ENCODE data around the gene DNAAF6. TPM values are rescaled to one million over a fixed set of nuclear protein-coding genes. Genes with fewer than 3 reads are reported as not detected.
A peak's percentile ranks its signal among the peaks of the same experiment; 100 is the strongest.
"Not testable (repeated sequence)": the region's sequence is repeated elsewhere in the genome, so short reads cannot be mapped to it uniquely, and the experiment has no call there.

Gene DNAAF6
- total RNA-seq (not detected), polyA plus RNA-seq (not detected)

DNA sequence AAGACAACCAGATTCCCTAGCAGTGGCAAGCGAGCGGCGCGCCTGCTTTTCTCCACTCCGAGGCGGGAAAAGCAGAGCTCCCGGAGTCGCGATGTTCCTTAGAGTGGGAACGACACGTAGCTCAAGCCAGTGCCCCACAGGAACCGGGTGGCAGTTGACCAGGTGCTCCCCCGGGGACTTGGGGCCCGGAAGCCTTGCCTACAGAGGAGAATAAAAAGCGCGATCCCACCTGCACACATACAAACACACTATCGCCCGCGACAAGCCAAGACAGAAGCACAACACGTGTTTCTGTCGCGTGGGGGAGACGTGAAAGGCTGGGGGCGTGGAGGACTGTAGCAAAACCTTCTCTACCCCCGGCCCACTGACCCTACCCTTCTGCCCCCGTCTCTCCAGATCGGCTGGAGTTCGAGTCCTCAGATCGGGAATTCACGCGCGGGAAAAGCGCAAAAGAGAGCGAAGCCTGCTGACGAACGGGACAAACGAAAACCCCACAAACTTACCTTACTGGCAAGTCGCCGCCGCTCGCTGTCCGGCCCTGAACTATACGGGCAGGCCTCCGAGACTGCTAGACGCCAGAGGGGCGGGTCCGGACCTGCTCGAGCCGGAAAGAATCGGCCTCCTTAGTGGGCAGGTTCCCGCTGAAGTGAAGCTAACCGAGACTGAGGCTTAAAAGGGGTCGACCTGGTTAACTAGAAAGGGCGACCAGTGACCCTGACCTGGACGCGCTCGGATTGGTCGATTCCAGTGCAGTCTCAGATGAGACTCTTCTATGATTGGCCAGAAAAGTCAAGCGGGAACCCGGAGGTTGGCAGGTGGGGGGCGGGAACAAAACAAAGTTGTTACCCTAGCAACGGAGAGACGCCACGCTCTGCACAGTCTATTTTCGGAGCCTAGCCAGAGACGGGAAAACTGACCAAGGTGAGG is at the start of gene DNAAF6, which contains the start of gene NUP62CL:
TSS of gene DNAAF6 (plus strand) at position 842 of the 927 bp plus-strand sequence. CDS start 6,265 bp downstream, outside the sequence.
TSS of gene NUP62CL (minus strand) at position 664 of the 927 bp plus-strand sequence. CDS start 31,287 bp downstream, outside the sequence.
- Histone ChIP-seq H3K36me3 (ENCODE audit: insufficient read depth) (no peaks in the 10 kb centered on the region), H3K4me1 (ENCODE audit: insufficient read depth) (no peaks in the 10 kb centered on the region), H3K4me3 (ENCODE audit: low read depth, low read length) (peak within 1 kb of the TSS; percentile 29), H3K27ac (ENCODE audit: low read depth) (no peak within 1 kb of the TSS)
- peak; percentile 29 for DNase-seq (ENCODE audit: extremely low spot score)
- under 1% methylated on average over 66 of the region's 66 CpGs for WGBS

DNA sequence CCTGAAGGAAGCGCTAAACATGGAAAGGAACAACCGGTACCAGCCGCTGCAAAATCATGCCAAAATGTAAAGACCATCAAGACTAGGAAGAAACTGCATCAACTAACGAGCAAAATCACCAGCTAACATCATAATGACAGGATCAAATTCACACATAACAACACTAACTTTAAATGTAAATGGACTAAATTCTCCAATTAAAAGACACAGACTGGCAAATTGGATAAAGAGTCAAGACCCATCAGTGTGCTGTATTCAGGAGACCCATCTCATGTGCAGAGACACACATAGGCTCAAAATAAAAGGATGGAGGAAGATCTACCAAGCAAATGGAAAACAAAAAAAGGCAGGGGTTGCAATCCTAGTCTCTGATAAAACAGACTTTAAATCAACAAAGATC is 48.8 kb upstream of the DNAAF6 start:
- WGBS = 93% methylated on average over 3 of the region's 4 CpGs
- not testable (repeated sequence) for H3K4me1 ChIP-seq (ENCODE audit: insufficient read depth); DNase-seq (ENCODE audit: extremely low spot score); H3K36me3 ChIP-seq (ENCODE audit: insufficient read depth); H3K4me3 ChIP-seq (ENCODE audit: low read depth, low read length); H3K27ac ChIP-seq (ENCODE audit: low read depth)

DNA sequence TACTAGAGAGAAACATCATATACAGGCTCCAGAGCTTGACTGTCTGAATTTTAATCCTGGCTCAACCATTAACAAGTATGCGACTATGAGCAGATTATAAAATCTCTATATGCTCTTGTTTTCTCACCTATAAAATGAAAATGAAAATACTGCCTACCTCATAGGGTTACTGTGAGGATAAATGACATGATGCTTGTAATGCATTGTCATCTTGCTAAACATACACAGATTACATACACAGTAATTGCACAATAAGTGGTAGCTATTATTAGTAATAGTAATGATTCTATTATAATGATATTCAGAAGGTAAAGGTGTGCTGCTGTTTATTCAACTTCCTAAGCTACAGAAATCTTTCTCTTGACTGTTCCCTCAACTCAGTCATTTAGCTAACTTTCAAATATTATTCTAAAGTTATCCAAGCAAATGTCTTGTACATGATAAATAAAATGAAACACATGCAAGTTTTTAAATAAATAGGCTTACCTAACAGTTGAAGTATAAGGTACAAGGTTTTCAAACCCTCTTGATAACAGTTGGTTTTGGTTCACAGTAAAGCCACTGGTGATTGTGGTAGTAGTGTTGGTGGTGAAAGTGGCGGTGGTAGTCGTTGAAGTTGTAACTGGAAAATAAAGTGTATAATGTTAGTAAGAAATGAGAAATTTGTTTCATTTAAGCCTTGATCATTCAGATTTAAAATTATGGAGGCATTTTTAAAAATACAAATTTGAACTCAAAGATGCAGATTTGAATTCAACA is 39.1 kb upstream of the DNAAF6 start:
- WGBS = 96% methylated on average over 3 of the region's 3 CpGs
- Histone ChIP-seq H3K36me3 (ENCODE audit: insufficient read depth) (no peaks in the 10 kb centered on the region), H3K4me1 (ENCODE audit: insufficient read depth) (no peaks in the 10 kb centered on the region), H3K4me3 (ENCODE audit: low read depth, low read length) (no peak overlapping the region), H3K27ac (ENCODE audit: low read depth) (no peak overlapping the region)
- DNase-seq (ENCODE audit: extremely low spot score) = no peak

DNA sequence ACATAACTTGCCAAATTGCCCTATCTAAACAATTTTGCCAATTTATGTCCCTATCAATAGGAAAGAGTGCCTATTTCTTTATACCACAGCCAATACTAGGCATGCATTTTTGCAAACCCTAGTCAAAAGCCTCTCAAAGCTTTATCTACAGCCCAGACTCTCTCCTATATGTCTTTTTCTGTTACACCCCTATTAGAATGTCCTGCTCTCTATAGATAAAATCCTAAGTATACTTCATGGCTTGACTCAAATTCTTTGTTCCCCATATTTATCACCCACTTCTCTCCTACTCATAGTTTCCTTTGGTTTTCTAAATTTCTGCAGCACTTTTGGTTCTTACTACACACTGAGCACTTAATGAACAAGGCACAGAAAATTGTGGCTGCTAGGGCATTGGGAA is 38.2 kb upstream of the DNAAF6 start:
- H3K36me3 ChIP-seq (ENCODE audit: insufficient read depth) = no peaks in the 10 kb centered on the region
- no peak overlapping the region for H3K4me3 ChIP-seq (ENCODE audit: low read depth, low read length)
- no peak for DNase-seq (ENCODE audit: extremely low spot score)
- H3K4me1 ChIP-seq (ENCODE audit: insufficient read depth) = no peaks in the 10 kb centered on the region
- H3K27ac ChIP-seq (ENCODE audit: low read depth) = no peak overlapping the region

DNA sequence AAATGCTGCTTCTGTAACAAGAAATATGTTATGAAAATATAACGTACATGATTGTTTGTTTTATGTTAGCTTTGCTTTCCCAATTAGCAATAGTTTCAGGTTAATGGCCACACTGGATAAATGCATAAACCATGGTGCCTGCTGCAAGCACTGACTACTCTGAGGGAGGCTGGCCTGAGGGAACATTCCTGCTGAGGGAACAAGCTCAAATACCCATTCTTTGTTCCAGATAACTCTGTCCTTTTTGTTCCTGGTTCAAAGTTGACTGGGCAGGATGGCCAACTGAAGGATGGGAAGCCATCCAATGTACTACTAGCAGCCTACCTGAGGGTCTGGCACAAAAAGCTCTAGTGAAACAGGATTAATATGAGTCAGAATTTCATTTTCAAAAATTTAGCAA is 37.7 kb upstream of the DNAAF6 start:
- H3K36me3 ChIP-seq (ENCODE audit: insufficient read depth) = no peaks in the 10 kb centered on the region
- no peak overlapping the region for H3K4me3 ChIP-seq (ENCODE audit: low read depth, low read length)
- no peak overlapping the region for H3K27ac ChIP-seq (ENCODE audit: low read depth)
- H3K4me1 ChIP-seq (ENCODE audit: insufficient read depth) = no peaks in the 10 kb centered on the region
- 80% methylated on average over 1 of the region's 1 CpG for WGBS
- DNase-seq (ENCODE audit: extremely low spot score) = no peak

DNA sequence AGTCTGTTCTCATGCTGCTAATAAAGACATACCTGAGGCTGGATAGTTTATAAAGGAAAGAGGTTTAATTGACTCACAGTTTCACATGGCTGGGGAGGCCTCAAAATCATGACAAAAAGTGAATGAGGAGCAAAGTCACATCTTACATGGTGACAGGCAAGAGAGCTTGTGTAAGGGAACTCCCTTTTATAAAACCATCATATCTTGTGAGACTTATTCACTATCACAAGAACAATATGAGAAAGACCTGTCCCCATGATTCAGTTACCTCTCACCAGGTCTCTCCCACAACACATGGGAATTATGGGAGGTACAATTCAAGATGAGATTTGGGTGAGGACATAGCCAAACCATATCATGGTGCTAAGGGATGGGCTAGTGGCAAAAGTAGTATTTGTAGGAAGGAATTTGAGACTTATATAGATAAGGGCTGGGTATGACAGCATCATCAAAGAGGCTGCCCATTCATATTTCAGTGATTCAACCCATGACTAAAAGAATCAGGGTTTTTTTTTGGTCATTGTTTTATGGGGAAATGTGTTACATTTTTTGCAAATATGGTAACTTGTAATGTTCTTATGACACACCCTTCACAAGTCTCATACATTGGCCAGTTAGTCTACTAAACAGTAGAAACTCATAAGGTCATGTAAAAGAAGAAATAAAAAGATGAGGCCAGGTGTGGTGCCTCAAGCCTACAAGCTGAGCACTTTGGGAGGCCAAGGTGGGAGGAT is 34.9 kb upstream of the DNAAF6 start:
- Histone ChIP-seq H3K27ac (ENCODE audit: low read depth) (no peak overlapping the region), H3K36me3 (ENCODE audit: insufficient read depth) (no peaks in the 10 kb centered on the region), H3K4me3 (ENCODE audit: low read depth, low read length) (no peak overlapping the region), H3K4me1 (ENCODE audit: insufficient read depth) (no peaks in the 10 kb centered on the region)
- DNase-seq (ENCODE audit: extremely low spot score) = no peak

DNA sequence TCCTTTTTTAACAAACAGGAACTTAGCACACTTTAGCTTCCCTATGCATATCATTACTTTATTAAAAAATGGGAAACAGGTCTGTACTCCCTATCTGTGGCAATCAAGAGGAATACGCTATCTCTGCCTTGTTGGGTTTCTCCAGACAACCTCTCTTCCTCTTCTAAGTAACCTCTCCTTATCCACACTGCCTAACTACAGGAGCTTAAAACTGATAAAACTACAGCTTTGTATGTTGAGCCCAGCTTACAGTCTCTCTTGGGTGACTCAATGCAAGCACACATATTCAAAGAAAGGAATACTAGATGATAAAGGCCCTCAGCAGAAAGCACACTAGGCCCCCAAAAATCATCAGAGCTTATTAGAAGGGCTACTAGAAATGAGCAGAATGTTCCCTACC is 9.1 kb upstream of the DNAAF6 start:
- no peak overlapping the region for H3K4me3 ChIP-seq (ENCODE audit: low read depth, low read length)
- no peak overlapping the region for H3K27ac ChIP-seq (ENCODE audit: low read depth)
- H3K4me1 ChIP-seq (ENCODE audit: insufficient read depth) = no peaks in the 10 kb centered on the region
- DNase-seq (ENCODE audit: extremely low spot score) = no peak
- no peaks in the 10 kb centered on the region for H3K36me3 ChIP-seq (ENCODE audit: insufficient read depth)
- WGBS = 88% methylated on average over 1 of the region's 1 CpG

DNA sequence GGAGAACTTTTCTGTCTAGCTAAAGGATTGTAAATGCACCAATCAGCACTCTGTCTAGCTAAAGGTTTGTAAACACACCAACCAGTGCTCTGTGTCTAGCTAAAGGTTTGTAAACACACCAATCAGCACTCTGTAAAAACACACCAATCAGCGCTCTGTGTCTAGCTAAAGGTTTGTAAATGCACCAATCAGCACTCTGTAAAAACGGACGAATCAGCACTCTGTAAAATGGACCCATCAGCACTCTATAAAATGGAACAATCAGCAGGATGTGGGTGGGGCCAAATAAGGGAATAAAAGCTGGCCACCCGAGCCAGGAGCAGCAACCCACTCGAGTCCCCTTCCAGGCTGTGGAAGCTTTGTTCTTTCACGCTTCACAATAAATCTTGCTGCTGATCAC is 8.3 kb upstream of the DNAAF6 start:
- not testable (repeated sequence) for H3K27ac ChIP-seq (ENCODE audit: low read depth); DNase-seq (ENCODE audit: extremely low spot score); H3K4me1 ChIP-seq (ENCODE audit: insufficient read depth); H3K36me3 ChIP-seq (ENCODE audit: insufficient read depth); H3K4me3 ChIP-seq (ENCODE audit: low read depth, low read length)
- 87% methylated on average over 6 of the region's 6 CpGs for WGBS

DNA sequence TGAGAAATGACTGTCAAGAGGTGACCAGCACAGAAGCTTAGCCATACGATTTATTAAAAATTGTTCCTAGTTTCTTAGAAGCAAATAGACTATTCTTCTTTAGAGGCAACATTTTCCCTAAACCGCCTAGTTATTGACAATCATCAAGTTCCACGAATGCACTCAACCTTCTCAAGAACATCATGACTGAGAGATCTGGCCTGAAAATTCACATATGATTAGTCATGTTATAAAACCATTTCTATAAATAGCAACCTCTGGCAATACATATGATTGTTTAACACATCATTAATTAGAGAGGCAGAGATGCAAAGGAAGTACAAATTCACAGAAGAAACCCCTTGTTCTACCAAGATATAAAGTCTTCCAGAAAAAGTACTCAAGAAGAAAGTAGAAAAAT is 6.9 kb upstream of the DNAAF6 start:
- H3K27ac ChIP-seq (ENCODE audit: low read depth) = no peak overlapping the region
- H3K36me3 ChIP-seq (ENCODE audit: insufficient read depth) = no peaks in the 10 kb centered on the region
- no peak for DNase-seq (ENCODE audit: extremely low spot score)
- 84% methylated on average over 3 of the region's 3 CpGs for WGBS
- H3K4me3 ChIP-seq (ENCODE audit: low read depth, low read length) = no peak overlapping the region
- H3K4me1 ChIP-seq (ENCODE audit: insufficient read depth) = no peaks in the 10 kb centered on the region

DNA sequence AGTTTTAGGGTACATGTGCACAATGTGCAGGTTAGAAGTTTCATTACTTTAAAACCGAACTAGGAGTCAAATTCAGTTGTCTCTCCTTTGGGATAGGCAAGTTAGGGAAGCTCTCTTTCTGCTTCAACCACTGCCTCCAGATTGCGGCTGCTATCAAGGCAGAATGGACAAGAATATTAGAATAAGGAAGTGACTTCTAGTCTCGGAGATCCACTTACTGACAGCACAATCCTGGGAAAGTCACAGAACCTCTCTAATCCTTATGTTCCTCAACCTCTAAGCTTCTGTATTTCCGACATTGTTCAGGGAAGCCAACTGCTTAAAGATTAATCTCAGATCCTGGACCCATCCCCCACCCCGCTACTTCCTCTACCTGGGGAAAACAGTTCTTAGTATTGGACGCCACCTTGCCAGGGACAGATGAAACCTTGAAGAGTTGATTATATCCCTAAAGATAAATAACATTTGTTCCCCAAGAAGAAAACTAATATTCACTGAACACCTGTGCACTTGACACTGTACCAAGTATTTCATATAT is 2.3 kb upstream of the DNAAF6 start:
- Histone ChIP-seq H3K4me1 (ENCODE audit: insufficient read depth) (no peaks in the 10 kb centered on the region), H3K27ac (ENCODE audit: low read depth) (no peak overlapping the region), H3K4me3 (ENCODE audit: low read depth, low read length) (no peak overlapping the region), H3K36me3 (ENCODE audit: insufficient read depth) (no peaks in the 10 kb centered on the region)
- 79% methylated on average over 6 of the region's 6 CpGs for WGBS
- no peak for DNase-seq (ENCODE audit: extremely low spot score)

DNA sequence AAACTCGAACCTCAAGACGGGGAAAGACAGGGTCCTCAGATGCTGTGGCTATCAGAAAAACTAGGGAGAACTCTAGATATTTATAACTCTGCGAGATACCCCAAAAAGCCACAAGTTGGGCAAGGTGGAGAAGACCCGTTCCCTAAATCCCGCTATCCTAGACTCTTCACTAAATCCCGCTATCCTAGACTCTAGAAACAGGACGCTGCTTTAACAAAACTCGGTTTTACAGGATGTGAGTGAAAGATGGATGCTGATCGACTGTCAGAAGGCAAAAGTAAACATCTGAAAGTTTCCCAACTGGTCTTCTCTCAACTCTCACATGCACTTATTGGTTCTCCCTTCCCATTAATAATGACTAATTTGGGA is 270 bp downstream of the DNAAF6 start:
- no peaks in the 10 kb centered on the region for H3K36me3 ChIP-seq (ENCODE audit: insufficient read depth)
- no peak overlapping the region for H3K4me3 ChIP-seq (ENCODE audit: low read depth, low read length)
- no peak for DNase-seq (ENCODE audit: extremely low spot score)
- H3K27ac ChIP-seq (ENCODE audit: low read depth) = no peak overlapping the region
- 49% methylated on average over 9 of the region's 9 CpGs for WGBS
- no peaks in the 10 kb centered on the region for H3K4me1 ChIP-seq (ENCODE audit: insufficient read depth)

DNA sequence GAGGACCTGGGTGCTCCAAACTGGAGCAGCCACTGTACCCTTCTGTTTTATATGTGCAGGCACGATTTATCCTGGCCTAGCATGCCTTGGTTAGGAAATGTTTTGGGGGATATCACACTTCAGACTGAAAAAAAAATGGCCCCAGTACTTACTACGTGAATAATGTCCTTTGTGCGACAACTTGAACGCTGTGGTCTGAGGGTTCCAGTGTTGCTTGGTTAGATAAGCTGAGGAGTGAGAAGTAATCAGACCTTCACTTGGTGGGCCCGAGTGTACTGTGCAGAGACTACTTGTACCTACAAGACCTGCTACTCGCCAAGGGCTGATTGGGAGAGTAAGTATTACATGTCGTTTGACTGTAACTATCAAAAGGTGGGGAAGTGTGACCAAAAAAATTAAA is 678 bp downstream of the DNAAF6 start:
- 93% methylated on average over 7 of the region's 7 CpGs for WGBS
- H3K36me3 ChIP-seq (ENCODE audit: insufficient read depth) = no peaks in the 10 kb centered on the region
- no peaks in the 10 kb centered on the region for H3K4me1 ChIP-seq (ENCODE audit: insufficient read depth)
- H3K27ac ChIP-seq (ENCODE audit: low read depth) = no peak overlapping the region
- no peak for DNase-seq (ENCODE audit: extremely low spot score)
- H3K4me3 ChIP-seq (ENCODE audit: low read depth, low read length) = no peak overlapping the region

DNA sequence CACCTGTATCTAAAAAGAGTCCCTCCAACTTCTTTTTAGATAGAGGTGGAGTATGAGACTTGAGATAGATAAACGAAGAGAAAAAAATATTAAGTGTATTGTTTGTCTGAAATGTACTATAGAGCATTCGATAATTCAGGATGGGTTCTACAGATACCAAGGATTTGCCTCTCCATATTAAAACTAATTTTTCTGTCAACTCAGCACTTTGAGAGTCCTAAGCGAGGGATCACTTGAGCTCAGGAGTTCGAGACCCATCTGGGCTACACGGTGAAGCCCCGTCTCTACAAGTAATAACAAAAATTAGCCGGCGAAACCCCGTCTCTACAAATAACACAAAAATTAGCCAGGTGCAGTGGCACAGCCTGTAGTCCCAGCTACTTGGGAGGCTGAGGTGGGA is 1.5 kb downstream of the DNAAF6 start:
- Histone ChIP-seq H3K4me3 (ENCODE audit: low read depth, low read length) (no peak overlapping the region), H3K27ac (ENCODE audit: low read depth) (no peak overlapping the region), H3K36me3 (ENCODE audit: insufficient read depth) (no peaks in the 10 kb centered on the region), H3K4me1 (ENCODE audit: insufficient read depth) (no peaks in the 10 kb centered on the region)
- no peak for DNase-seq (ENCODE audit: extremely low spot score)
- WGBS = 95% methylated on average over 9 of the region's 9 CpGs
